HL-60 (cell line): ENCODE data around the gene MYLK4.

Source experiments
- DNase-seq, 2 experiments: peaks; one replicate each; pipeline ENCODE4 v3.0.0-alpha.2; 2010 to 2020; ENCODE audit warnings: low read depth in 1 of 2, low spot score in 1 of 2
- H3K27ac ChIP-seq: fragments of 250-450 bp; sonication (Bioruptor Pico); replicated peaks from 2 replicates; pipeline ENCODE4 v1.5.1; 2020; ENCODE audit warnings: mild to moderate bottlenecking, moderate library complexity
- H3K27me3 ChIP-seq: fragments of 250-450 bp; sonication (Bioruptor Pico); 2 replicates; pipeline ENCODE4 v1.5.1; 2021; ENCODE audit warnings: mild to moderate bottlenecking, moderate library complexity; ENCODE audit not compliant: insufficient read depth, poor library complexity, severe bottlenecking
- H3K4me3 ChIP-seq: replicated peaks from 2 replicates; pipeline ENCODE4 v1.5.1; 2011; ENCODE audit warnings: mild to moderate bottlenecking, control low read depth, low read length; ENCODE audit not compliant: insufficient read depth
- CTCF ChIP-seq: IDR thresholded peaks from one replicate; pipeline ENCODE4 v1.5.1; 2011; ENCODE audit warnings: low read length, control low read depth, inconsistent platforms; ENCODE audit not compliant: insufficient read depth
- GABPA ChIP-seq: IDR thresholded peaks from 2 replicates; pipeline ENCODE4 v1.6.1; 2012; ENCODE audit warnings: low read depth
- POLR2AphosphoS5 ChIP-seq: IDR thresholded peaks from 2 replicates; pipeline ENCODE4 v1.6.1; 2012; ENCODE audit warnings: low read depth
- SPI1 ChIP-seq: IDR thresholded peaks from 2 replicates; pipeline ENCODE4 v1.6.1; 2012; ENCODE audit warnings: low read depth, mild to moderate bottlenecking, borderline replicate concordance
- TF ChIP-seq, protein P1 (sequence below): IDR thresholded peaks from 2 replicates; pipeline ENCODE4 v1.6.1; 2012; ENCODE audit warnings: low read depth; ENCODE audit not compliant: insufficient replicate concordance

Gene MYLK4

GRCh38 chr6:2659882-2660281, 90.8 kb downstream of the MYLK4 start:
- Histone ChIP-seq H3K4me3 (no peak overlapping the region), H3K27me3 (no peaks in the 10 kb centered on the region), H3K27ac (no peak overlapping the region)
- DNase-seq: no peak
- TF ChIP-seq, protein P1, sequence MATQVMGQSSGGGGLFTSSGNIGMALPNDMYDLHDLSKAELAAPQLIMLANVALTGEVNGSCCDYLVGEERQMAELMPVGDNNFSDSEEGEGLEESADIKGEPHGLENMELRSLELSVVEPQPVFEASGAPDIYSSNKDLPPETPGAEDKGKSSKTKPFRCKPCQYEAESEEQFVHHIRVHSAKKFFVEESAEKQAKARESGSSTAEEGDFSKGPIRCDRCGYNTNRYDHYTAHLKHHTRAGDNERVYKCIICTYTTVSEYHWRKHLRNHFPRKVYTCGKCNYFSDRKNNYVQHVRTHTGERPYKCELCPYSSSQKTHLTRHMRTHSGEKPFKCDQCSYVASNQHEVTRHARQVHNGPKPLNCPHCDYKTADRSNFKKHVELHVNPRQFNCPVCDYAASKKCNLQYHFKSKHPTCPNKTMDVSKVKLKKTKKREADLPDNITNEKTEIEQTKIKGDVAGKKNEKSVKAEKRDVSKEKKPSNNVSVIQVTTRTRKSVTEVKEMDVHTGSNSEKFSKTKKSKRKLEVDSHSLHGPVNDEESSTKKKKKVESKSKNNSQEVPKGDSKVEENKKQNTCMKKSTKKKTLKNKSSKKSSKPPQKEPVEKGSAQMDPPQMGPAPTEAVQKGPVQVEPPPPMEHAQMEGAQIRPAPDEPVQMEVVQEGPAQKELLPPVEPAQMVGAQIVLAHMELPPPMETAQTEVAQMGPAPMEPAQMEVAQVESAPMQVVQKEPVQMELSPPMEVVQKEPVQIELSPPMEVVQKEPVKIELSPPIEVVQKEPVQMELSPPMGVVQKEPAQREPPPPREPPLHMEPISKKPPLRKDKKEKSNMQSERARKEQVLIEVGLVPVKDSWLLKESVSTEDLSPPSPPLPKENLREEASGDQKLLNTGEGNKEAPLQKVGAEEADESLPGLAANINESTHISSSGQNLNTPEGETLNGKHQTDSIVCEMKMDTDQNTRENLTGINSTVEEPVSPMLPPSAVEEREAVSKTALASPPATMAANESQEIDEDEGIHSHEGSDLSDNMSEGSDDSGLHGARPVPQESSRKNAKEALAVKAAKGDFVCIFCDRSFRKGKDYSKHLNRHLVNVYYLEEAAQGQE: no peak
- TF ChIP-seq SPI1 (no peak), POLR2AphosphoS5 (no peak)

DNA sequence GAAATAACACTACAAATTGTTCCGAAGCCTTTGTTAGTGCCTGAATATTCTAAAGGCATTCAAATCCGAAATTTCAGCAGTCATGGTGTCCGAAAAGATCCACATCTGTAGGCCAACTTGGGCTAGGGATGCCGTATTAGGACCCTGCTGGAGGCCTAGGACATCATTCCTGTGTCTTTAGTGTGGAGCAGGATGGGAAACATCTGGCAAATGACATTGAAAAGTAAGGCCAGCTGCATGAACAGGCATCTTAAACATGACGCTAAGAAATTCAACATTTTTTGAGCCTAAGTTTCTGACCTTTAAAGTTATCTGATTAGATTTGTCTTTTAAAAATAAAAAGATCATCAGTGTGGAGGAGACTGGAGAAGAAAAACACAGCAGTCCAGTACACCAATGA, 91.3 kb downstream of the MYLK4 start:
- H3K27ac ChIP-seq: no peak overlapping the region
- no peaks in the 10 kb centered on the region for H3K27me3 ChIP-seq
- H3K4me3 ChIP-seq: no peak overlapping the region
- TF ChIP-seq, protein P1: no peak
- TF ChIP-seq CTCF (no peak), POLR2AphosphoS5 (no peak), GABPA (no peak), SPI1 (no peak)
- DNase-seq: no peak

- Histone ChIP-seq H3K27ac (no peak overlapping the region), H3K27me3 (no peaks in the 10 kb centered on the region), H3K4me3 (no peak overlapping the region)
- no peak for TF ChIP-seq CTCF
- TF ChIP-seq, protein P1: no peak
- TF ChIP-seq SPI1: peak; percentile 81
- TF ChIP-seq POLR2AphosphoS5: no peak
- no peak for TF ChIP-seq GABPA
- no peak for DNase-seq
Observed at GRCh38 chr6:2658788-2659187, 91.9 kb downstream of the MYLK4 start.
